HG03469 (cell line): ENCODE measurements around the gene ACSL5.
"Not testable (repeated sequence)": the region's sequence is repeated elsewhere in the genome, so short reads cannot be mapped to it uniquely, and the experiment has no call there.

Experiments
- ATAC-seq: cut with Tn5 transposase; IDR thresholded peaks from one replicate; pipeline ENCODE4 v1.9.1; 2021; ENCODE audit warnings: mild to moderate bottlenecking, moderate library complexity, moderate number of reproducible peaks; ENCODE audit not compliant: unreplicated experiment

The ACSL5 gene

GRCh38 chr10:112348759-112349158 lies 25.2 kb upstream of the ACSL5 start:
- no peak for ATAC-seq

DNA sequence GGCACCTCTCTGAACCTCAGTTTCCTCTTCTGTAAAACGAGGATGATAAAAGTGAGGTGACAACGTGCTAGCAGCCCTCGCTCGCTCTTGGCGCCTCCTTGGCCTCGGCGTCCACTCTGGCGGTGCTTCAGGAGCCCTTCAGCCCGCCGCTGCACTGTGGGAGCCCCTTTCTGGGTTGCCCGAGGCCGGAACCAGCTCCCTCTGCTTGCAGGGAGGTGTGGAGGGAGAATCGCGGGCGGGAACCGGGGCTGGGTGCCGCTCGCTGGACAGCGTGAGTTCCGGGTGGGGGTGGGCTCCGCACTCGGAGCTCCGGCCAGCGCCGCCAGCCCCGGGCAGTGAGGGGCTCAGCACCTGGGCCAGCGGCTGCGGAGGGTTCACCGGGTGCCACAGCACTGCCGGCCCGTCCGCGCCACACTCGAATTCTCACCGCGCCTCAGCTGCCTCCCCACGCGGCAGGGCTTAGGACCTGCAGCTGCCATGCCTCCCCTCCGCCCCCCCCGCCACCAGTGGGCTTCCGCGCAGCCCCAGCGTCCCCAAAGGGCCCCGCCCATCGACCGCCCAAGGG lies 24.3 kb upstream of the ACSL5 start:
- no peak for ATAC-seq

GRCh38 chr10:112351146-112351545 lies 22.8 kb upstream of the ACSL5 start:
- no peak for ATAC-seq

- no peak for ATAC-seq
Observed at GRCh38 chr10:112352044-112352443, 21.9 kb upstream of the ACSL5 start.

DNA sequence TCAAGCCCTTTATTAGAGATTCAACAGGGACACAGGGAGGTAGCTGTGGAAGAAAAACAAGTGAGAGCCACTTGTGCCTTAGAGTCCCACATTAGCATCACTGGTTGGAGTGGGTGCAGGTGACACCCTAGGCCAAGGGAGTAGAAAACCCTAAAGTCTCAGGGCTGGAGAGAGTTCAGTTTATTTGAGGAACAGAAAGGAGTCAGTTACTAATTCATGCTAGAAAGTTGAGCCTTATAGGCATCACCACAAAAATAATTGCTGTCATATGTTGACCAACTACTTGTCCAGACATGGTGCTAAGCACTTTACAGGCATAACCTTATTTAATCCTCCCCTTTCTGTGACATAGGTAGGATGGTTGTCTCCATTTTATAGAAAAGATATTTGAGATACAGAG lies 20.9 kb upstream of the ACSL5 start:
- ATAC-seq, result no peak

GRCh38 chr10:112356686-112357085 lies 17.2 kb upstream of the ACSL5 start:
- ATAC-seq, result no peak

DNA sequence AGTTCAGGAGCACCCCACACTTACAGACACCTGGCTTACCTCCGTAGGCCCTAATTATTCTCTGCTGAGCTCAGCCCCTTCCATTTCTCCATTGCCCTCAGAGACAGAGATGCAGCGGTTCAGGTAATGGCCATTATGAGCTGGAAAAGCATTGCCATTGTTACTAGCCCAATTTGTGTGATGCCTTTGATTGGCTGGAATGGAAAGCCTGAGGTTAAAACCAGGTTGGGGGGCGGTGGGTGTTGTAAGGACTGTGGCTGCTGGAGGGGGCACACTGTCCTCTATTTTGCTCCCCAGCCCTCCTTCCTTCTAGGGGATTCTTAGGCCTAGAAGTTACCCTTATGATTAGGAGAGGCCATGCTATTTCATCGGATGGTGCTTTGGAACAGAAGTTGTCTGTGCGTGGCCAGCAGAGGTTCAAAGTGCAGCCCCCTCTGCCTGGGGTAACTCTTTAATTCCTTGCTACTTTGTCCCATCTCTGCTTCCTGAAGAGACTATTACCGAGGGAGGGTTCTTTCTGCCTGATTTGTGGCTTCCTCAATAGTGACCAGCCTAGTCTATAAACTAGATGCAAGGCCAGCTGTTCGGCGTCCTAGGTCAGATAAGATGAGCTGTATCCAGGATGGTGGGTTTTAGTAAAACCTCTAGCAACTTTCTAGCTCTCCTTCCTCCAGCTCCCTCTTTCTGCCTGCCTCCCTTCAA lies 14.2 kb upstream of the ACSL5 start:
- ATAC-seq, result no peak

DNA sequence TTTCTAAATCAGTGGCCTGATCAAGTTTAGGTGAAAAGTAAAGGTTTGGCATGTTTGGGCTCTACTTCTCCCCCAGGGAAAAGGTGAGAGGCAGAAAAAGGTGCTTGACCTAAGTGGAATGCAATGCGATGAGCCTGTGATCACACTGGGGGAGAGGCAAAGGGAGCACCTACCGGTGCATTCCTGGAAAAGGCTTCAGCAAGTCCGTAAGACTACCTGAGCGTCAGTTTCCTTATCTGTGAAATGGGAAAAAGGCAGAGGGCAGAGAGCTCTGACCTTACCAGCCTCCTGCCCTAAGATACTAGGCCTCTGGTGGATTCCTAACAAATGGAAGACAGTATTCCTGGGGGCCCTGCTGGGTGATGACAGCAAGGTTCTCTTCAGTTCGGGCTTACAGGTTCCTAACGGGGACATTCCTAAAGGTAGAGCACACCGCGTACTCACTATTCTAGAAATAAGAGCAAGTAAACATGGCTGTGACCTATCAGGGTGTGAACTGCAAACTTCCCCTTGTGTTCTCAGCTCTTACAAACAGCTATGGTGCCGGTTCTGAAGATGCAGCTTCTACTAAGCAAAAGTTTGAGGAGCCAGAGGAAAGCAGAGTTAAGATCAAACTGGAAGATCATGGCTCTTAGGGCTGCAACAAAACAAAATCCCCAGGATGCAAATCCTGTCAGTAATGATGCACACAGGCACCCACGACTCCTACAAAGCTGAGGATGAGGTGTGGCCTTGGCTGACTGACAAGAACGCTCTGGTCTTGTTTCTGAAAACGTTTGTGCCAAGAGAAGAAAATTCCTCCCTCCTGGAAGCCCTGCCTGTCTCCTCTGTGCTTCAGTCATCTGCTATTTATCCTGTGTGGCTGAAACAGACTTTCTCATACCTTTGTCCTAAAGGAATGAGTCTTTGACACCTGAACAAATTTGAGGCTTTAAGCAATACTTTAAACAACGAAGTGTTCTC lies 13.3 kb upstream of the ACSL5 start:
- no peak for ATAC-seq

DNA sequence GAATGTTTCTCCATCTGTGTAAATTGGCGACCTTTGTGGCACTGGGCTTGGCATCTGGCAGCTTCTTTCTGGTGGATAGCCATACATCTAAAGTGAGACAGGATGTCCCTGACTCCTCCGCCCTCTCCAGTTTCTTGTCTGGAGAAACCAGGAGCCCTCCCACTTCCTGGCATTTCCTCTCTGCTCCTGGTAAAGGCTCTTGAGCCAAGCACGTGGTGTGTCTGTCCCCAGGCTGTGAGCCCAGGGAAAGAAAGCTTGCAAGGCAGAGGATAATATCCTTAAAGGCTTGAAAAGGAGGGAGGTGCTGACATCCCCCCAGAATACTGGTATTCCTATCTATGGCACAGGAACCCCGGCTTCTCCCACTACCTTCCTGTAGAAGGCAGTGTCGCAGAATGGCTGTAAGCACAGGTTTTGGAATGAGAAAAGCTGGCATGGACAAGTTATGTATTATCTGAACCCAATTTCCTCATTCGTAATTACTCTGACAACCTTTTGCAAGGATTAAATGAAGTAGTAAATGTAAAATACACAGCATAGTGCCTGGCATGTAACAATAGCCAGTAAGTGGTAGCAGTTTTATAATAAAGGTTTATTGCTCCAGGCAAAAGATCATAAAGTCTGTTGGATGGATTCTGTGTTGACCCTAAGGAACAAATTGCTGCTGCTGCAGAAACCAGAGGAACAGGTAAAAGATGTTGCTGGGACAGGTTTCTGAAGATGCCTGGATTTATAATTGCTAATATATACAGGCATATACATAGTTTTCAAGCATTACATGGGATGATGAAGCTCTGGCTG lies 11.8 kb upstream of the ACSL5 start:
- no peak for ATAC-seq

- ATAC-seq, result no peak
Observed at GRCh38 chr10:112362833-112363232, 11.1 kb upstream of the ACSL5 start.

- no peak for ATAC-seq
Observed at GRCh38 chr10:112363696-112364688, 9.9 kb upstream of the ACSL5 start.

DNA sequence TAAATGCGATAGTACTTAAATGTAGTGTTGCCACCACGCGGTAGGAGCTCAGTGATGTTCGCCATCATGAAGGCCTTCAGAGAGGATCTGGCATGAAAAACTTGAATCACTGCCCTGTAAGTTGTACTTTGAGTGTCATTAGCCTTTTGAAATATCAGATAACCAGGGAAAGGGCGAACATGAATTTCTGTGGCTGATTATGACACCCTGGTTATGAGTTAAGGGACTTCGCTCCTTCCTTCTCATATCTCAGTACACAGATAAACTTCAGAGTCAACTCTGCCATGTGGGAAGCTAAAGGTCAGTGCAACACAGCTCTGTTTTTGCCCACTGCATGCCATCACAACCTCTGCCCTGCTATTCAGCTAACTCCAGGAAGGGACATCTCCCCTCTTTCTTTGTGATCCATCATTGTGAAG lies 8.9 kb upstream of the ACSL5 start:
- ATAC-seq, result no peak

DNA sequence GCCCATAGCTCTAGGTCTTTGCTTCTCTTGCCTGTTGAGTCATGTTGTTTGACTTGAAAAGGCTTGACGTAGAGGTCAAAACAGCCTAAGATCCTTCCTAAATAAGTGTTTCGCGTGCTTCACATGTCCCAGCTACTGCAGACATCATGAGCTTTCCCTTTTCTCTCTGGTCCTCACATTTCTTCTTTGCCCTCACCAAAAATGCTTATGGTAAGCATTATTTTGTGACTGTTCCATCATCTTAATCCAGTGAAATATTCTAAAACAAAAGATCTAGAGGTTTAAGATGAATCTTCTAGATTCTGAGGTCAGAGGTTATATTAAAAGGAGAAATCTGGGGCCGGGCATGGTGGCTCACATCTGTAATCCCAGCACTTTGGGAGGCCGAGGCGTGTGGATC lies 8.5 kb upstream of the ACSL5 start:
- no peak for ATAC-seq

DNA sequence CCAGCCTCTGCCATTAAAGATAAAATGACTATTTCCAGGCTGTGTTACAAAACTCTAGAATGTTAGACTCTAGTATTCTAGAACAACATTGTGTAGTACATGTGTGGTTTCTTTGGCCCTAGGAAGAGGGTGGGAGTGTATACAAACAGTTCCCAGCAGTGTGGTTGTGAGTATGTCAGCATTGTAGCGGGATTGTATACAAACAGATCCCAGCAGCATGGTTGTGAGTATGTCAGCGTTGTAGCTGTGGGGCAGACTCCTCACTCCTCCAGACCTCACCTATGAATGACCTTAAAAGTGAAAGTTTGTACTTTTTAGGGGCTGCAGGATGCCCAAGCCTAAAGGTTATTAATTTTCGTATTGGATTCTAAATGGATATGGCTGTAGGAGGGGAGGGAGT lies 6.9 kb upstream of the ACSL5 start:
- ATAC-seq, result no peak

DNA sequence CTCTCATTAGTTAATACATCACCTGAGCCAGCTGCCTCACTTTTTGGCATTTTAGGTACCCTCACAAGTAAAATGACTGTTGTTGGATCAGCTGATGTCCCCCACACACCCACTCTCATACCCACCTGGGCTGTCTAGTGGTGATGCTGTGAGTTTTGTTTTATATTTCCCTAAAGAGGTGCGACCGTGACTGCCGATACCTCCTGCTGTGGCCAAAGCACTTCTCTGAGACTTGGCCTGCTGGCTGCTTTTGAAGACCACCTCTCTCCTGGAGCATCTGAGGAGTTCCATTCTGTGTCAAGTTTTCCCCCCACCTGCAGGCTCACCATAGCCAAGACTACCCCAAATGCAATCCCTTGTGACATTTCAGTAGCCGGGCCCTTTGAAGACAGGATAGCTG lies 6.4 kb upstream of the ACSL5 start:
- no peak for ATAC-seq

- ATAC-seq, result peak; percentile 97
Observed at GRCh38 chr10:112369495-112370423, 4.2 kb upstream of the ACSL5 start.

GRCh38 chr10:112370424-112370819 lies 3.5 kb upstream of the ACSL5 start:
- no peak for ATAC-seq

- ATAC-seq, result not testable (repeated sequence)
Observed at GRCh38 chr10:112371326-112371725, 2.6 kb upstream of the ACSL5 start.
